ENCODE data around the gene MPRIP. TPM values are rescaled to one million over a fixed set of nuclear protein-coding genes. Genes with fewer than 3 reads are reported as not detected.

Gene MPRIP
- total and polyA plus RNA-seq, 12 donors, result 88.5 to 234 (median 175) TPM

DNA sequence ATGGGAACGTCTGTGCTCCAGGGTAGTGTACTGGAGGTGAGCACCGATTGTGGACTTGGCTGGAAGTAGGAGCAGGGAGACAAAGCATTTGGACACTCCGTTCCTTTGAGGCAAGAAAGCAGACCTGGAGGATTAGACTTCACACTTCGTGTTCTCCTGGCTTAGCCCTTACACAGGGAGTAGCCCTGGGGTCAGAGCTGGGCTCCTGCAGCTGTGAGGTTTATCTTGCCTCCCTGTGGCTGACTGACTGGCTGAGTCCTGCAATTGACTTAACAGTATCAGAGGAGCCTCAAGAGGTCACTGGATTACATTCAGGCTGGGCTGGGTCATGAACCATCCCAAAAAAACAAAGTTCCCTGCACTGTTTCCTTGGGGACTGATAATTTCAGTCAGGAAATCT, 37.1 kb downstream of the MPRIP start:
- Histone ChIP-seq H3K4me1 (replicated peaks in 1 of 2) (peaks cover 26 to 70% of the 10 kb centered on the region in 2 donors), H3K4me3 (no peak overlapping the region), H3K27me3 (no peaks in the 10 kb centered on the region), H3K36me3 (replicated peaks in 1 of 2) (peaks cover 0 to 22% of the 10 kb centered on the region in 2 donors), H3K27ac (peak overlapping the region in 2 of 5 donors; percentile 28 to 50), H3K9me3 (replicated peaks in 1 of 3) (no peaks in the 10 kb centered on the region)
- peak in 1 of 7 donors; percentile 14 for DNase-seq
- TF ChIP-seq, protein P1, sequence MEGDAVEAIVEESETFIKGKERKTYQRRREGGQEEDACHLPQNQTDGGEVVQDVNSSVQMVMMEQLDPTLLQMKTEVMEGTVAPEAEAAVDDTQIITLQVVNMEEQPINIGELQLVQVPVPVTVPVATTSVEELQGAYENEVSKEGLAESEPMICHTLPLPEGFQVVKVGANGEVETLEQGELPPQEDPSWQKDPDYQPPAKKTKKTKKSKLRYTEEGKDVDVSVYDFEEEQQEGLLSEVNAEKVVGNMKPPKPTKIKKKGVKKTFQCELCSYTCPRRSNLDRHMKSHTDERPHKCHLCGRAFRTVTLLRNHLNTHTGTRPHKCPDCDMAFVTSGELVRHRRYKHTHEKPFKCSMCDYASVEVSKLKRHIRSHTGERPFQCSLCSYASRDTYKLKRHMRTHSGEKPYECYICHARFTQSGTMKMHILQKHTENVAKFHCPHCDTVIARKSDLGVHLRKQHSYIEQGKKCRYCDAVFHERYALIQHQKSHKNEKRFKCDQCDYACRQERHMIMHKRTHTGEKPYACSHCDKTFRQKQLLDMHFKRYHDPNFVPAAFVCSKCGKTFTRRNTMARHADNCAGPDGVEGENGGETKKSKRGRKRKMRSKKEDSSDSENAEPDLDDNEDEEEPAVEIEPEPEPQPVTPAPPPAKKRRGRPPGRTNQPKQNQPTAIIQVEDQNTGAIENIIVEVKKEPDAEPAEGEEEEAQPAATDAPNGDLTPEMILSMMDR (IDR thresholded peaks at IDR 0.05), result no peak
- intact Hi-C loops (cut with DNase I), result no loop called here
- WGBS, 4 donors, result 64 to 75% (median 70%) methylated on average over 4 of the region's 4 CpGs

DNA sequence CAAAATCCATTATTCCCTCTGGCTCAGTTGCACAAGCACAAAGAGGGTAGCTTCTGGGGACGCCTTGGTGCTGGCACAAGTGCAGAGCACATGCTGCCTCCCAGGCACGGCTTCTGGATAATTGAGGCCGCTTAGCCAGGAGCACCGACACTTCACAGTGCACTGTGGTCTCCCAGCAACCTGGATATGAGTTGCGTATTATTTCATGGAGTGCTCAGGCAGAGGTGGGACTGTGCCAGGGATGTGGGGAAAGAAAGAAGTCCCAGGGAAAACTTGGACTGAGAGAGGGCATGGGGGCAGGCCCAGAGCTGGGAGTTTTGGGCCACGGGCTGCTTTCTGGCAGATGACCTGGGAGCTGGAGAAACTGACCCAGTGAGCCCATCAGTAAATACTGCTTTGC, 37.5 kb downstream of the MPRIP start:
- peaks cover 0 to 22% of the 10 kb centered on the region in 2 donors for H3K36me3 ChIP-seq (replicated peaks in 1 of 2)
- H3K4me3 ChIP-seq, result no peak overlapping the region
- no peak for TF ChIP-seq POLR2A (IDR thresholded peaks at IDR 0.05)
- TF ChIP-seq, protein P1 (IDR thresholded peaks at IDR 0.05), result no peak
- intact Hi-C loops (cut with DNase I), result no loop called here
- DNase-seq, result peak in 2 of 7 donors; percentile 21 to 80
- peaks cover 26 to 66% of the 10 kb centered on the region in 2 donors for H3K4me1 ChIP-seq (replicated peaks in 1 of 2)
- peak overlapping the region in 2 of 5 donors; percentile 18 to 50 for H3K27ac ChIP-seq
- H3K27me3 ChIP-seq, result no peaks in the 10 kb centered on the region
- WGBS, 4 donors, result 61 to 81% (median 74%) methylated on average over 6 of the region's 6 CpGs
- H3K9me3 ChIP-seq (replicated peaks in 1 of 3), result no peaks in the 10 kb centered on the region

DNA sequence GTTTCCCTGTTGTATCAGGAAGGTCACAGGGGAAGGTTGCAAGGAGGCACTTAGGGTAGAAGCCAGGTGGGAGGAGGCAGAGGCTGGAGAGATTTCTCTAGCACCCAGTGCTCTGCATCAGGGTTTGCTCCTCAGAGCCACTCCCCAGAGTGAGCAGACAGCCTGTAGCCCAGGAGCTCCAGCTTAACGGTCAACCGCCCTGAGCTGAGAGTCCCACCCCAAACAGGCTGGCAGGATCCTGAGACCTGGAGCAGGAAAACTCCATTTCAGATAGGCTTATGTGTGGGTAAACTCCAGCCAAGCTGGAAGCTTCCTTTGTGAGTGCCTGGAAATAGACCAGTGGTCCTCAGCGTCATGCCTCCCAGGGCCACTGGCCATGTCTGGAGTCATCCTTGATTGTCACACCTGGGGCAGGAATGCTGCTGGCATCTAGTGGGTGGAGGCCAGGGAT, 37.9 kb downstream of the MPRIP start:
- peak overlapping the region in 2 of 5 donors; percentile 18 to 28 for H3K27ac ChIP-seq
- intact Hi-C loops (cut with DNase I), result no loop called here
- WGBS, 4 donors, result 75 to 80% methylated on average over 3 of the region's 3 CpGs; no CpG with 5 or more reads in 2 of the 4 donors
- TF ChIP-seq, protein P1 (IDR thresholded peaks at IDR 0.05), result no peak
- TF ChIP-seq POLR2A (IDR thresholded peaks at IDR 0.05), result no peak
- no peaks in the 10 kb centered on the region for H3K9me3 ChIP-seq (replicated peaks in 1 of 3)
- no peak overlapping the region for H3K4me3 ChIP-seq
- no peaks in the 10 kb centered on the region for H3K27me3 ChIP-seq
- peak in 2 of 7 donors; percentile 11 to 50 for DNase-seq
- peaks cover 26 to 61% of the 10 kb centered on the region in 2 donors for H3K4me1 ChIP-seq (replicated peaks in 1 of 2)
- H3K36me3 ChIP-seq (replicated peaks in 1 of 2), result peaks cover 0 to 22% of the 10 kb centered on the region in 2 donors

DNA sequence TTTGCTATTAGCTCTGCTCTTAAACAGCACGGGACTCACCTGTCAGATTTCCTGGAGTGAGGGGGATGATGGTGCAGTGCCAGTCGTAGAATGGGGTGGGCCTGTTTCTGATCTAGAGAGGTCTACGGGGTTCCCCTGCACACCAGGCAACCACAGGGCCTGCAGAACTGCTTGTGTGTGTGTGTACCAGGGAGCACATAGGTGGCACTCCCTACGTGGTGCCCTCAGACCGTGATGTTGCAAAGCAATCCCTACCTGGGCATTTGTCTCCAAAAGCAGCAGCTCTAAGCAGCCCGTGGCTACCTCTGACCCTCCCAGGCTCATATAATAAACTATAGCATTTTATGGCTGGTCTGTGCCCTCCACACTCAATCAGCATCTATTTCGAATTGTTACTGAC, 38.5 kb downstream of the MPRIP start:
- Histone ChIP-seq H3K27me3 (no peaks in the 10 kb centered on the region), H3K4me3 (no peak overlapping the region), H3K9me3 (replicated peaks in 1 of 3) (no peaks in the 10 kb centered on the region), H3K36me3 (replicated peaks in 1 of 2) (peaks cover 0 to 21% of the 10 kb centered on the region in 2 donors), H3K4me1 (replicated peaks in 1 of 2) (peaks cover 26 to 56% of the 10 kb centered on the region in 2 donors), H3K27ac (peak overlapping the region in 2 of 5 donors; percentile 1 to 18)
- TF ChIP-seq POLR2A (IDR thresholded peaks at IDR 0.05), result no peak
- TF ChIP-seq, protein P1 (IDR thresholded peaks at IDR 0.05), result no peak
- DNase-seq, result peak in 1 of 7 donors; percentile 4
- WGBS, 4 donors, result 89 to 92% (median 91%) methylated on average over 7 of the region's 7 CpGs
- intact Hi-C loops (cut with DNase I), result no loop called here
